HG03439 (cell line): ENCODE data around the gene GINS3.
"Not testable (repeated sequence)": the region's sequence is repeated elsewhere in the genome, so short reads cannot be mapped to it uniquely, and the experiment has no call there.

Experiments
- ATAC-seq: cut with Tn5 transposase; IDR thresholded peaks from one replicate; pipeline ENCODE4 v1.9.1; 2021; ENCODE audit warnings: mild to moderate bottlenecking, moderate library complexity; ENCODE audit not compliant: unreplicated experiment

GINS3 gene

DNA sequence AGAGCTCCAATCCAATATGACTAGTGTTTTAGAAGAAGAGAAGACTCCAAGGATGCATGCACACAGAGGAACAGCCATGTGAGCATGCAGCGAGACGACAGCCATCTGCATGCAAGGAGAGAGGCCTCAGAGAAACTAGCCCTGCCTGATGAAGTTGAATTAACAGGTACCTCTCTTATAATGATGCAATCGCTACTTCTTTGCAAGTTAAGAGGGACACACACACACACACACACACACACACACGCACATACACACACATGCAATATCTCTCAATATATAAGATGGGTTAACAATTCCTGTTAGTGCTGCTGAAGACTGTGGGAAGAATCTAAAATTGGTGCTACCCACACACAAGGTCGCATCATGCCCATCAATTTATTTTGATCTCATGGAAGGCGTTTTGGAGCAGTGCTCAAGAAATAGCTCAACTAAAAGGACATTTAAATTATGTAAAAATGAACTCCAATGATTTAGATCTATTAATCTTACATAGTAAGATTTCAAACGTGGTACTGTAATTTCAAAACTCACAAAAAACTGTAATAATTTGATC lies 7.0 kb upstream of the GINS3 start:
- no peak for ATAC-seq

DNA sequence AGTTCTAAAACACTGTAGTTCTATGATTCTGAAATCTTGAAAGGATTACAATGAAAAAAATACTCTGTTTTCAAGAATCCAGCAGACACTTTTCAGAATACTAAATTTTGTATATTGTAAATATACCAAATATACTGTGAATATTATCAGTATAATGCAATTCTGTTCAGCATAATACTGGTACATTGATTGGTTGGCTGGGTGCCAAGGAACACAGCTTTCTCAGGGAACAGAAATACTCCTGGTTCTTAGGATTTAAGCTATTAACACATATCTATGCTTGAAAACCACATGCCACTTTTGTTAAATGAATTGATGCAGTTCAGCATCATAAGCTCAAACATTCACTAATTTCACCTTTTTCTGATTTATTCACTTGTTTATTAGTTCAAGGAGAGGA lies 2.5 kb upstream of the GINS3 start:
- no peak for ATAC-seq

- ATAC-seq, result peak; percentile 12
These were observed 850 bp downstream of the GINS3 start for GRCh38 chr16:58393138-58393504.

GRCh38 chr16:58396897-58397296 lies 4.6 kb downstream of the GINS3 start:
- ATAC-seq, result not testable (repeated sequence)

DNA sequence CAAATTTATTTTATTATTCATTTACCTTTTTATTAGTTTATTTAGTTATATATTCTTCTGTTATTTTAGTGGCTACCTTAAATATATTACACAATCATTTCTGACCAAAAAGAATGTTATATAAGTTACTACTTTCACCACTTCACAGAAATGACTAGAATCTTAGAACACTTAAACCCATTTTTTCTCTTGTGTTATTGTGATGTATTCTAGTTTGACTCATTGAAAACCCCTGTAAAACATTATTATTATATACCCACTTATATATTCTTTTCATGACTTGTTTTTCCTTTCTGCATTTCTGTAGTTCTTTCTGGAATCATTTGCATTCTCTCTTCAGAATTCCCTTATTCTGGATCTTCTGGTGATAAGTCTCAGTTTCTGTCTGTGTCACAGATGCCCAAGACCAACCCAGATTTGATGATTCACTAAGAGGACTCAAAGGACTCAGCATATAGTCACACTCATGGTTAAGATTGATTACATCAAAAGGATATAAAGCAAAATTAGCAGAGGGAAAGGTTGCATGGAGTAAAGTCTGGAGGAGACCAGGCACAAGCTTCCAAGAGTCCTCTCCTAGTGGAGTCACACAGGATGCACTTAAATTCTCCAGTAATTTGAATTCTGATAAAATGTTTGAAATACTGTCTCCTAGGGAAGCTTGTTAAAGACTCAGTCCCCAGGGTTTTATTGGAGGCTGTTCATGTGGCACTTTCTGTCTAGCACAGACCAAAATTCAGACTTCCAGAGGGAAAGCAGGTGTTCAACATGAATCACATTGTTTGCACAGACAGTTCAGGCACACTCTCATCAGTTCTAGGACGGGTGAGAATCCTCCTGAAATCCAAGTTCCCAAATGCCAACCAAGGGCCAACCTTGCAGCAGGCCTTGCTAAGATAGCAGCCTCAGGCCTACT lies 7.7 kb downstream of the GINS3 start:
- ATAC-seq, result no peak

GRCh38 chr16:58401305-58401704 lies 9.0 kb downstream of the GINS3 start:
- not testable (repeated sequence) for ATAC-seq

DNA sequence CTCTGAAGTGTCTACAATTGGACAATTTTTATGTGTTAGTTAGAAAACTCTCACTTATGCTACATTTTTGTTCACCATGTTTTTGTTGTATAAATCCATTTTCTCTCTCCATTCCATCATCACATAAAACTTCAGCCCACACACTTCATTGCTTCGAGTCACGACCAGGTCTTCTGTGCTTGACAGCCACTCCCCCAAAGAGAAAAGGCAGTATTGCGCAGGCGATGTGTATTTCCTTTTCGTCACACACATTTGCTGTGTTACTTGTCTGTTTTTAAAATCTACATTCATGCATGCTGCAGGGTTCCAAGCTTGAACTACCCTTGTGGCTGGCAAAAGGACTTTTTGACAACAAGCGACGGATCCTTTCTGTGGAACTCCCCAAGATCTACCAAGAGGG lies 10.5 kb downstream of the GINS3 start:
- ATAC-seq, result no peak

DNA sequence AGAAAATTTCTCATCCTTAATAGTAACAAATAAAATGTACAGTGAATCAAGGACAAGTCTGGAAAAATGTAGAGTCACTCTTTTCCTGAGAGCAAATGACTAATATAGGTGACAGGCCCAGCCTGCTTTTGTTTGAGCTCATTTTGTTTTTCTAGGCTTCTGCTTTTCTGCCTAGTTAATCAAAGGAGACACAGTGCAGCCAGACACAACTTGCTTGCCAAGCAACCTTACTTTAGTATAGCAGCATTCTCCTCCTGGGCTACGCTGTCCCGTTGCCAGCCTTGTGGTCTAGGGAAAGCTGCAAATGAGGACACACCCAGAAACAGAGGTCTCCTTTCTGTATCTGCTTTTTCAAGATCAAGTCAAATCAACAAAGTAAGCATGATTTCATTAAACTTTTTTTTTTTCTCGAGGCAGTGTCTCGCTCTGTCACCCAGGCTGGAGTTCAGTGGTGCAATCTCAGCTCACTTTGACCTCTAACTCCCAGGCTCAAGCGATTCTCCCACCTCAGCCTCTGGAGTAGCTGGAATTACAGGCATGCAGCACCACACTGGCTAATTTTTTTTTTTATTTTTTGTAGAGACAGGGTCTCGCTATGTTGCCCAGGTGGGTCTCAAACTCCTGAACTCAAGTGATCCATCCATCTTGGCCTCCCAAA lies 17.2 kb downstream of the GINS3 start:
- ATAC-seq, result no peak

DNA sequence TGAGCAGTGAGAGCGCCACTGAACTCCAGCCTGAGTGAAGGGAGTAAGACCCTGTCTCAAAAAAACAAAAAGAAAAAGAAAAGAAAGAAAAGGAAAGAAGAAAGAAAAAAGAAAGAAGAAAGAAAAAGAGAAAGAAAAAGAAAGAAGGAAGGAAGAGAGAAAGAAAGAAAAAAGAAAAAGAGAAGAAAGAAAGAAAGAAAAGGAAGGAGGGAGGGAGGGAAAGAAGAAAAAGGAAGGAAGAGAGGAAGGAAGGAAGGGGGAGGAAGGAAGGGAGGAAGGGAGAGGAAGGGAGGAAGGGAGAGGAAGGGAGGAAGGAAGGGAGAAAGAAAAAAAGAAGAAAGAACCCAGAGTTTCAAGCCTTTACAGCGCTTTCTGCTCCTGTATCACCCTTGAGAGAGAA lies 19.1 kb downstream of the GINS3 start:
- no peak for ATAC-seq

- no peak for ATAC-seq
These were observed 19.7 kb downstream of the GINS3 start for GRCh38 chr16:58411736-58412614.

DNA sequence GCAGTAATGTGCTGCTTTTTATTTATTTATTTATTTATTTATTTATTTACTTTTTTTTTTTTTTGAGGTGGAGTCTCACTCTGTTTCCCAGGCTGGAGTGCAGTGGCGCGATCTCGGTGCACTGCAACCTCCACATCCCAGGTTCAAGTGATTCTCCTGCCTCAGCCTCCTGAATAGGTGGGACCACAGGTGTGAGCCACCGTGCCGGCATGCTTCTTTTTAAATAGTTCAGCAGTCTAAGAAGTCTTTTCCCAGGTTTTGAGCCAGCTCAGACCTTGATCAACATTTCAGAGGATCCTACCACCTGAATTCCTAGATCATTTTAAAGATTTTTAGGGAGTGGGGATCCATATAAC lies 20.3 kb downstream of the GINS3 start:
- ATAC-seq, result not testable (repeated sequence)

DNA sequence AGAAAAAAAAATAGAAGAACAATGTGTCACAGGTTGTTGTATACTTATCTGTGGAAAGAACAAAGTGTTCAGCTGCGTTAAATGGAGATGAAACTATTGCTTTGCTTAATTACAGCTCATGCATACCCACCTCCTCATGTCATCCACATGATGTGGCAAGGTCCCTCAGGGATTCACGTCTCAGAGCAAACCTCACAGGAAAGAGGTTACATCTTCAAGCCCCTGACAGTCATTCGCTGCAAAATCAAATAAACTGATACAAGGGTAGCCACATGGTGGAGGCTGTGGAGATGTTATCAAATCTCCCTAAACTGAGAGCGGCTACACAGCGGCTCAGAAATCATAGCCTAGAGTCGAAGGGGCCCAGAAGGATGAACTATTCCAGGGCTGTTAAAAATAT lies 21.1 kb downstream of the GINS3 start:
- no peak for ATAC-seq

DNA sequence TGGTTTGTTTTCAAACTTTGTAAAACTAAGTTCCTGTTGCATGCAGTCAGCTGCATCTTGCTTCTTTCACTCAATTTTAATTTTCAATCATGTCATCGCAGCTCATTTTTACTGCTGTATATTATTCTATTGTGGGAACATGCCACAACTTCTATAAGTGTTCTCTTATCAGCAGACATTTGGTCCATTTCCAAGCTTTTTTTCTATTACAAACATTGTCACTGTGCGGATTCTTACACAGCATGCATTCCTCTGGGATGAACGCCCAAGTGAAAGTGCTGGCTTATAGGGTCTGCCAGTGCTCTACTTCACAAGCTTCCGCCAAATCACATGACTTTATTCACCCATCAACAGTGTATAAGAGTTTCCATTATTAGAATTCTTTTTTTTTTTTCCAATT lies 22.7 kb downstream of the GINS3 start:
- no peak for ATAC-seq

DNA sequence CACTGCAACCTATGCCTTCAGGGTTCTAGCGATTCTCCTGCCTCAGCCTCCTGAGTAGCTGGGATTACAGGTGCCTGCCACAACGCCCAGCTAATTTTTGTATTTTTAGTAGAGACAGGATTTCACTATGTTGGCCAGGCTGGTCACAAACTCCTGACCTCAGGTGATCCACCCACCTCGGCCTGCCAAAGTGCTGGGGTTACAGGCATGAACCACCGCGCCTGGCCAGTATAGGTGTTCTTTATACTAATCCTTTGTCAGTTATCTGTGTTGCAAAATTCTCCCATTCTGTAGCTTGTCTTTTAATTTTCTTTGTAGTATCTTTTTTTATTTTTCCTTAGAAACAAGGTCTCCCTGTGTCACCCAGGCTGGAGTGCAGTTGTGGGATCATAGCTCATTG lies 23.7 kb downstream of the GINS3 start:
- not testable (repeated sequence) for ATAC-seq

DNA sequence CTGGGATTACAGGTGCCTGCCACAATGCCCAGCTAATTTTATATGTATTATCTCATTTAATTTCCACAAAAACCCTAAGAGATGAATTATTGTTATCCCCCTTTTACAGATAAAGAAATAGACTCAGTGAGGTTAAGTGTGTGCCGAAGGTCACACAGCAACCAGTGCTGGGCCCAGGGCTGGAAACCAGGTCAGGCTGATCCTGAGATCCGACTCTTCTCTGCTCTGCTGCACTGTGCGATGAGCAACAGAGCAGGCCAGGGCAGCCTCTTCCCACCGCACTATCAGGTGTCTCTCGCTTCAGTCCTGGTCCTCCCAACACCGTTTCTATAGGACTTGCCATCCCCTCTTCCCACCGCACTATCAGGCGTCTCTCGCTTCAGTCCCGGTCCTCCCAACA lies 24.8 kb downstream of the GINS3 start:
- ATAC-seq, result no peak

- ATAC-seq, result no peak
These were observed 25.3 kb downstream of the GINS3 start for GRCh38 chr16:58417600-58417999.

GRCh38 chr16:58418026-58418425 lies 25.8 kb downstream of the GINS3 start:
- ATAC-seq, result no peak

GRCh38 chr16:58418601-58419000 lies 26.3 kb downstream of the GINS3 start:
- ATAC-seq, result no peak

DNA sequence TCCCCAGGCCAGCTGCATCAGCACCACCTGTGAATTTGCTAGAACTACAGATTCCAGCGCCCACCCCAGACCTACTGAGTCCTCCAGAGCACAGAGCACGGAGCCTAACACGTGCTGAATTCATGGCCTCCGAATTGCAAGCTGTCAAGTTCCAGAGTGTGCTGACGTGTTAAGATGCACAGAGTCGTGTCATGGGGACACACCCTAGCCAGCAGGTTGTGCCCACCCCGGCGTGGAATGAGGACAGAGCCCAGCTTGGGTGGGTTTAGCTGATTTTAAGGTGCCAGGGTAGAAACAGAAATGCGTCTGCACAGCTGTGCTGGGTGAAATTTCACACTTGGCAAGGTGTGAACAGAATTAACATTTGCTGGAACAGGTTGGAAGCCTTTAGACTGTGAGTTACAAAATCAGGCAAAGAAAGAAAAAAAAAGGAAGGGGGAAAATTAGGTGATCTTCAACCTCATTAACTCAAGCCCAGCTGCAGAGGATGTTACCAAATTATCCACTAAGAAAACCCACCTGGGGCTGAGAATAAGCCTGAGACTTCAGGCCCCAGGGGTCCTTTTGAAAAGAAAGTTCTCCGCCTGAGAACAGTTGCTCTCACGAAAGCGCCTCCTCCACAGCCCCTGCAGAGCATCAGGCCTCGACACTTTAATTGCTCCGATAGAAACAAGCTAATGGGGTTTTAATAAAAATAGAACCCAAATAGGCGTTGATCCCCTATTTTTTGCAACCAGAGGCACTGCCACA lies 27.1 kb downstream of the GINS3 start:
- ATAC-seq, result no peak

GRCh38 chr16:58421059-58421458 lies 28.8 kb downstream of the GINS3 start:
- no peak for ATAC-seq
